Neural cell (in vitro differentiated cells): ENCODE measurements around the gene CCDC158.

Experiments
- CTCF ChIP-seq: fragments of 450-650 bp; IDR thresholded peaks from 2 replicates; pipeline ENCODE4 v1.5.1; 2014; ENCODE audit warnings: antibody characterized with exemption, mild to moderate bottlenecking, moderate library complexity; ENCODE audit not compliant: poor library complexity, severe bottlenecking
- EZH2 ChIP-seq: fragments of 200-600, 300-800 bp; shearing (Covaris generic), sonication (generic); IDR thresholded peaks from 2 replicates; pipeline ENCODE4 v1.6.1; 2014; ENCODE audit warnings: antibody characterized with exemption, low read length, borderline replicate concordance, mild to moderate bottlenecking; ENCODE audit not compliant: insufficient read depth, poor library complexity, severe bottlenecking
- POLR2AphosphoS5 ChIP-seq: IDR thresholded peaks from 2 replicates; pipeline ENCODE4 v1.6.1; 2012
- RAD21 ChIP-seq: fragments of 450-650 bp; conservative IDR thresholded peaks from 2 replicates; pipeline ENCODE4 v1.6.1; 2014; ENCODE audit warnings: antibody characterized with exemption, mild to moderate bottlenecking, moderate library complexity
- REST ChIP-seq: IDR thresholded peaks from 2 replicates; pipeline ENCODE4 v1.6.1; 2012; ENCODE audit warnings: borderline replicate concordance
- SMC3 ChIP-seq: fragments of 450-650 bp; conservative IDR thresholded peaks from 2 replicates; pipeline ENCODE4 v1.6.1; 2014; ENCODE audit warnings: antibody characterized with exemption, mild to moderate bottlenecking, moderate library complexity; ENCODE audit not compliant: poor library complexity

GRCh38 chr4:76357981-76358380 lies 63.0 kb downstream of the CCDC158 start:
- TF ChIP-seq REST, result no peak
- no peak for TF ChIP-seq CTCF
- TF ChIP-seq POLR2AphosphoS5, result no peak
- TF ChIP-seq EZH2, result no peak
- TF ChIP-seq RAD21, result no peak
- TF ChIP-seq SMC3, result no peak
